Cardiac fibroblast (primary cell): ENCODE measurements around the gene ARHGEF6.

Source experiments
- DNase-seq, 2 donors: peaks; one replicate each; pipeline versions ENCODE4 v3.0.0 to v3.0.0-alpha.2; 2010; ENCODE audit warnings: low read depth in 2 of 2
- H3K4me3 ChIP-seq, 2 donors: replicated peaks in 1 of 2; 1 replicate in 1 of 2; 2 replicates in 1 of 2; pipeline ENCODE4 v1.5.1; 2011; ENCODE audit warnings: low read depth in 2 of 2, low read length in 2 of 2, mild to moderate bottlenecking in 2 of 2, moderate library complexity in 1 of 2
- TF ChIP-seq, protein P1 (sequence below): IDR thresholded peaks from one replicate; pipeline ENCODE4 v1.5.1; 2011; ENCODE audit warnings: low read depth, mild to moderate bottlenecking, low read length, inconsistent platforms

Gene ARHGEF6

DNA sequence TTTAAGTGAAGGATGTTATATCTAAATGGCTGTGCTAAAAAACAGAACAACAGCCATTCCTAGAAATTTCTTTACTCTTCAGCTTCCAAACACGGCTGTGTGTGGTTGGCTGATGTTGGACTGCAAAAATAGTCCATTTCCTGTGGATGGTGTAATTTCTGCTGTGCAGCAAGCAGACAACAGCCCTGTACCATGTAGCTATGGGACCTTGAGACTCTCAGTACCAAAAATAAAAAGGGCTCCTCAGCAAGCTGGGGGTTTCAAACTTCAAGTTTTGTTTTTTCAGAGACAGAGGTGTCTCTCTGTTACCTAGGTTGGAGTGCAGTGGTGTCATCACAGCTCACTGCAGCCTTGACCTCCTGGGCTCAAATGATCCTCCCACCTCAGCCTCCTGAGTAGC lies 114.6 kb downstream of the ARHGEF6 start:
- no peak overlapping the region for H3K4me3 ChIP-seq
- DNase-seq: no peak
- TF ChIP-seq, protein P1, sequence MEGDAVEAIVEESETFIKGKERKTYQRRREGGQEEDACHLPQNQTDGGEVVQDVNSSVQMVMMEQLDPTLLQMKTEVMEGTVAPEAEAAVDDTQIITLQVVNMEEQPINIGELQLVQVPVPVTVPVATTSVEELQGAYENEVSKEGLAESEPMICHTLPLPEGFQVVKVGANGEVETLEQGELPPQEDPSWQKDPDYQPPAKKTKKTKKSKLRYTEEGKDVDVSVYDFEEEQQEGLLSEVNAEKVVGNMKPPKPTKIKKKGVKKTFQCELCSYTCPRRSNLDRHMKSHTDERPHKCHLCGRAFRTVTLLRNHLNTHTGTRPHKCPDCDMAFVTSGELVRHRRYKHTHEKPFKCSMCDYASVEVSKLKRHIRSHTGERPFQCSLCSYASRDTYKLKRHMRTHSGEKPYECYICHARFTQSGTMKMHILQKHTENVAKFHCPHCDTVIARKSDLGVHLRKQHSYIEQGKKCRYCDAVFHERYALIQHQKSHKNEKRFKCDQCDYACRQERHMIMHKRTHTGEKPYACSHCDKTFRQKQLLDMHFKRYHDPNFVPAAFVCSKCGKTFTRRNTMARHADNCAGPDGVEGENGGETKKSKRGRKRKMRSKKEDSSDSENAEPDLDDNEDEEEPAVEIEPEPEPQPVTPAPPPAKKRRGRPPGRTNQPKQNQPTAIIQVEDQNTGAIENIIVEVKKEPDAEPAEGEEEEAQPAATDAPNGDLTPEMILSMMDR: no peak

DNA sequence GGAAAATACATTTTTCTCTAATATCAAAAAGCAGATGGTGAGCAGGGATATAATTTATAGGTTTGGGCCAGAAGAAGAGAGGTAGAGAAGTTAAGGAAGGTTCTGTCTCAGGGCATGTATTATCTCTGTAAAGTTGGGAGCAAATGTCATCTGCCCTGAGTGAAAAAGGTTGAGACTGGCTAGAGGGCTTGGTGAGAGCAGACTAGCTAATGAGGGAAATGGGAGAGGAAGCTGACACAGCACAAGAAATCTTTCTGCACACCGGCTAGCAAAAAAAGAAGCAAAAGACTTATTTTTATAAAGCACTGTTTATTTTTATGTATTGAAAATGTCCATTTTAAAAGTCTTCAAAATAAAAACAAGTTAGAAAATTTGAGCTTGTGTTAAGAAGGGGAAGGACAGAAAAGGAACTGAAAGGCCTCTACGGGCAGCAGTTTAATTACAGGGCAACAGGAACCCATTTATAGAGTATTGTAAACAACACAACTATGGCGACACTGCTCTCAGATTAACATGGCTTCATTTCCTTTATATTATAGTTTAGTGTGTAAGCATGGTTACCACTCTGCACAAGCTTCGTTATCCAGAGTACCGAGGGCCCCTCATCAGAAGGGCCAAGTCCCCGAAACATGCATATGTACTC lies 115.4 kb downstream of the ARHGEF6 start:
- DNase-seq: no peak
- no peak overlapping the region for H3K4me3 ChIP-seq
- TF ChIP-seq, protein P1: no peak

DNA sequence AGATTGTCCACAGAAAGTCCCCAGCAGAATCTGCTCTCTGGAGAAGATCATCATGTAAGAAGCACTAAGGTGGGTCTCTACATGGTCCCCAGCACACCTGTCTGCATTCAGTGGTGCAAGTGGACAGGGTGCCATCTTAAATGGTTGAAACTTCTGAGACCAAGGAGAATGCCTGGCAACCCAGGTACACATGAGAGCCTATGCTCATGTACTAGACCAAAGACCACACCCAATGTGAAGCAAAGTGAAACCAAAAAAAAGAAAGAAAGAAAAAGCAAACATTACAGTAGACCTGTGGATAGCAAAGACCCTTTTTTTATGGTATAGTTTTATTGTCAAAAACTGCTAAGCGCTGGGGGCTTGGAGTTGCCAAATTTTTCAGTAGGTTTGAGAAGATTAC lies 117.8 kb downstream of the ARHGEF6 start:
- TF ChIP-seq, protein P1: no peak
- H3K4me3 ChIP-seq: no peak overlapping the region
- no peak for DNase-seq

DNA sequence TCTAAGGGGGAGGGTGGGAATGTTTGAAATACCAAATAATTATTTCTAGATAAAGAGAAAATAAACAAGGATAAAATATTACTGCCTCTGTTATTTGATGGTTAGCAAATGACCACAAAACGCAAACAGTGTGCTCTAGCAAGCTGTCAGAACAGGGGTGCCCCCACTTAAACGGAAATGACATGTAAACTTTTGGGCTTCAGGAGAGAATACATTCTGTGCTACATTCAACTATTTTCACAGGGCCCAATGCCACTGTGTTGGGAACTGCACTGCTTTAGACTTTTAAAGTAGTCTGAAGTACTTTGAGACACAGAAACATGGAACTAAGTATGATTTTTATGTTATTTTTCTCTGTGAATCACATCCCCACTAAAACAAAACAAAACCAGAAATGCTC lies 118.6 kb downstream of the ARHGEF6 start:
- no peak for DNase-seq
- H3K4me3 ChIP-seq: no peak overlapping the region
- TF ChIP-seq, protein P1: no peak

DNA sequence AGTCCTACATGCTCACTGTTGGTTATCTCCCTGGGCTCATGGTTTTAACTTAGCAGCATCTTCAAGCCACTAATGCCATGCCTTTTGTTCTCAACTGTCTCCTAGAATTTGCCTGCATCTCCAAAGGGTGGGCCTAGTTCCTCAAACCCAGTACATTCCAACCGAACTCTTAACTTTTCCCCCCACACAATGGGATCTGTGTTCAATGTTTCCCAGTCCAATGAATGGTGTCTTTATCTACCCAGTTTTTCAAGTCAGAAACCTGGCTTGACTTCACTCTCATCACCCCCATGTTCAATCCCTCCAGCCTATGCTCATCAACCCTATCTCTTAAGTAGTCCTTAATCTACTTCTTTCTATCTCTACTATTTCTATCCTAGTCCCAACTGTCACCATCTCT lies 119.8 kb downstream of the ARHGEF6 start:
- DNase-seq: no peak
- TF ChIP-seq, protein P1: no peak
- H3K4me3 ChIP-seq: no peak overlapping the region

DNA sequence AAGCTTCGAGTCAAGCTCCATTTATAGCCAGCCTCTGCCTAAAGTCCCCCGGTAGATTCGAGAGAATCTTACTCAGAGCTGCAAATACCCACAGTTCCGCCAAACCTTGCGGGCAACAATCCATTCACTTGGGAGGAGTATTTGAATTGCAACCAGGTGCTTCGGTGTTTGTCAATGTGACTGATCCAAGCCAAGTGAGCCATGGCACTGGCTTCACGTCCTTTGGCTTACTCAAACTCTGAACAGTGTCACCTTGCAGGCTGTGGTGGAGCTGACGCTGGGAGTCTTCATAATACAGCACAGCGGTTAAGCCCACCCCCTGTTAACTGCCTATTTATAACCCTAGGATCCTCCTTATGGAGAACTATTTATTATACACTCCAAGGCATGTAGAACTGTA lies 121.6 kb downstream of the ARHGEF6 start:
- H3K4me3 ChIP-seq: no peak overlapping the region
- no peak for DNase-seq
- TF ChIP-seq, protein P1: no peak

DNA sequence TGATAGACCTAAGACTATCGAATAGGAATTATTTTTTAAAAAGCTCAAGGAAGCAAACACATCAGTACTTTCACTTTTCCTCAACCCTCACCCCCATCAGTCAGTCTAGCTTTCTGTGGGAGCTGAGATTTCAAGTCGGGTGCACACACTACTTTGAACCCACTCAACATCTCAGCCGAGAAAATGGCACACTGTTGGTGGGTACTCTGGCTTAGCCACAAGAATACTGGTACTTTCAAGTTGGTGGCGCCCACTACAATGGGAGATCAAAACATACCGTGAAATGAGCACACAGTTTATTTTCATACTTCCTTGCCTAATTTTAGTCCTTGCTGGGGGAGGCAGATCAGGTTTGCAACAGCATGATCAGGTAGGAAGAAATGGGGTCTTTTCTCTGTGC lies 122.6 kb downstream of the ARHGEF6 start:
- no peak overlapping the region for H3K4me3 ChIP-seq
- no peak for DNase-seq
- TF ChIP-seq, protein P1: no peak
